ENCODE measurements around the gene ZMIZ2.
"Not testable (repeated sequence)": the region's sequence is repeated elsewhere in the genome, so short reads cannot be mapped to it uniquely, and the experiment has no call there.

The ZMIZ2 gene

GRCh38 chr7:44729949-44730590 lies 18.6 kb upstream of the ZMIZ2 start:
- no peak for DNase-seq

GRCh38 chr7:44732971-44733370 lies 15.7 kb upstream of the ZMIZ2 start:
- not testable (repeated sequence) for DNase-seq

- DNase-seq = no peak
Measured at GRCh38 chr7:44733708-44734481, 14.8 kb upstream of the ZMIZ2 start.

GRCh38 chr7:44735403-44736165 lies 13.1 kb upstream of the ZMIZ2 start:
- no peak for DNase-seq

- no peak for DNase-seq
Measured at GRCh38 chr7:44736896-44737295, 11.8 kb upstream of the ZMIZ2 start.

- no peak for DNase-seq
Measured at GRCh38 chr7:44738051-44738723, 10.5 kb upstream of the ZMIZ2 start.

- DNase-seq = no peak
Measured at GRCh38 chr7:44738876-44739665, 9.6 kb upstream of the ZMIZ2 start.

GRCh38 chr7:44740055-44740454 lies 8.6 kb upstream of the ZMIZ2 start:
- no peak for DNase-seq

- DNase-seq = no peak
Measured at GRCh38 chr7:44743750-44744149, 4.9 kb upstream of the ZMIZ2 start.

- DNase-seq = no peak
Measured at GRCh38 chr7:44748948-44749731, 493 bp downstream of the ZMIZ2 start.

GRCh38 chr7:44749992-44750391 lies 1.3 kb downstream of the ZMIZ2 start:
- DNase-seq = no peak

GRCh38 chr7:44750424-44750823 lies 1.8 kb downstream of the ZMIZ2 start:
- no peak for DNase-seq

- DNase-seq = peak; percentile 86
Measured at GRCh38 chr7:44750921-44751571, 2.4 kb downstream of the ZMIZ2 start.

GRCh38 chr7:44752822-44753221 lies 4.2 kb downstream of the ZMIZ2 start:
- no peak for DNase-seq

- no peak for DNase-seq
Measured at GRCh38 chr7:44754802-44755697, 6.4 kb downstream of the ZMIZ2 start.

- no peak for DNase-seq
Measured at GRCh38 chr7:44755698-44756627, 7.3 kb downstream of the ZMIZ2 start.

- no peak for DNase-seq
Measured at GRCh38 chr7:44756904-44757303, 8.3 kb downstream of the ZMIZ2 start.

GRCh38 chr7:44757311-44757710 lies 8.7 kb downstream of the ZMIZ2 start:
- DNase-seq = no peak

GRCh38 chr7:44757739-44758138 lies 9.1 kb downstream of the ZMIZ2 start:
- no peak for DNase-seq

Data from activated effector memory CD4-positive, alpha-beta T cell treated with anti-CD3 and anti-CD28 coated beads, Interleukin-2, amount 50 U/mL, for 16 hours (primary cell).